ENCODE results near the gene SCAF8. TPM values are rescaled to one million over a fixed set of nuclear protein-coding genes. Genes with fewer than 3 reads are reported as not detected.

Gene SCAF8
- total RNA-seq, 2 donors from 2014 or later = 25.9 to 29.9 TPM

DNA sequence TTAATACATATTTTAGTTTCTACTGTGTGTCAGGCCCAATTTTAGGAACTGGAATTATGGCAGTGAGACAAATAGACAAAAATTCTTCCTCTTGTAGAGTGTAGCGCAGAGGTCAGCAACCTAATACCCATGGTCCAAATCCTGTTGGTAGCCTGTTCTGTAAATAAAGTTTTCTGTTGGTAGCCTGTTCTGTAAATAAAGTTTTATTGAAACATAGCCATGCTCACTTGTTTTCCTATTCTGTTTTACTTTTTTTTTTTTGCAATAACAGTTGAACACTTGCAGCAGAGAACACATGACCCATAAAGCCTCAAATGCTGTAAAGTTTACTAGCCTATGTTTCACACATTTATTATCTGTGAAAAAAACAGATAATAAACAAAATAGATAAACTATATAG lies 87.9 kb downstream of the SCAF8 start:
- ATAC-seq (replicated peaks) = no peak
- Mint-ChIP-seq H3K27ac (peak overlapping the region; percentile 6), H3K27me3 (no peaks in the 10 kb centered on the region), H3K9me3 (no peaks in the 10 kb centered on the region), H3K36me3 (ENCODE audit: low read depth) (peaks cover 92% of the 10 kb centered on the region), H3K4me1 (peaks cover 6% of the 10 kb centered on the region), H3K4me3 (no peak overlapping the region)

DNA sequence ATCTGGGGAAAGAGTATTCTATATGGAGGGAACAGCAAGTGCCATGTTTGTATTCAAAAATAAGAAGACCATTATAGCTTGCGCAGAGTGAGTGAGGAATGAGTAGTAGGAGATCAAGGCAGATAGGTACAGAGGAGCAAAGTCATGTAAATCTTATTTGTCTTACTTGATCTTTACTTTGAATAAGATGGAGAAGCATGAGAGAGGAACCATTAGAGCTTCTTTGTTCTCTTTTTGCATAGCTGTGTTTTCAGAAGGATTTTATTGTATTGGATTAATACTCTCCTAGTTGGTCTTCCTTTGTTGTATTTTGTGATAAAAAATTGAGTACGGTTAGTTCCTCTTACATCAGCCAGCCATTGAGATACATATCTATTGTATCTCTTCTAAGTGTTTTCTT lies 88.4 kb downstream of the SCAF8 start:
- H3K4me3 Mint-ChIP-seq = no peak overlapping the region
- H3K4me1 Mint-ChIP-seq = peaks cover 6% of the 10 kb centered on the region
- no peaks in the 10 kb centered on the region for H3K27me3 Mint-ChIP-seq
- H3K27ac Mint-ChIP-seq = peak overlapping the region; percentile 6
- no peaks in the 10 kb centered on the region for H3K9me3 Mint-ChIP-seq
- no peak for ATAC-seq (replicated peaks)
- peaks cover 87% of the 10 kb centered on the region for H3K36me3 Mint-ChIP-seq (ENCODE audit: low read depth)

DNA sequence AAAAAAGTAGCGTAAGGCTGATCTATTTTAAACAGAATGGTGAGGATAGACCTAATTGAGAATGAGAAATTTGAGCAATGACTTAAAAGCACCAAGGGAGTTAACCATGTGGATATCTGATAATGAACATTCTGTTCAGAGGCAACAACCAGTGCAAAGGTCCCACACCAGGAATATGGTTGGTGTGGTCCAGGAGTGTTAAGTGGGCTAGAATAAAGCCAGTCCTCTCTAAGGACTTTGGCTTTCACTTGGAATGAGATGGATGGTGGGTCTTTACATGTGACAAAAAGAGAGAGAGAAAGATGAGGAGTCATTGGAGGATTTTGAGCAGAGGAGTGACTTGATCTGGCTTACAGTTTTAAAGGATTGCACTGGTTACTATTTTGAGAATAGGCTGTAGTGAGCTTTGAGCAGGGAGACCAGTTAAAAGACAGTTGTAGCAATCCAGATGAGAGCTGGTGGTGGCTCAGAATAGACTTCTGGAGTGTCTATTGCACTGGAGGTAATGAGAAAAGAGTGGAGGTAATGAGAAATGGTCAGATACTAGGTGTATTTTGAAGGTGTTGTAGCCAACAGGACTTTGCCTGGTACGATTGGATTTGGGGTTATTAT lies 89.8 kb downstream of the SCAF8 start:
- Mint-ChIP-seq H3K9me3 (no peaks in the 10 kb centered on the region), H3K36me3 (ENCODE audit: low read depth) (peaks cover 87% of the 10 kb centered on the region), H3K4me3 (no peak overlapping the region), H3K27ac (peak overlapping the region; percentile 26), H3K4me1 (peaks cover 6% of the 10 kb centered on the region), H3K27me3 (no peaks in the 10 kb centered on the region)
- no peak for ATAC-seq (replicated peaks)

DNA sequence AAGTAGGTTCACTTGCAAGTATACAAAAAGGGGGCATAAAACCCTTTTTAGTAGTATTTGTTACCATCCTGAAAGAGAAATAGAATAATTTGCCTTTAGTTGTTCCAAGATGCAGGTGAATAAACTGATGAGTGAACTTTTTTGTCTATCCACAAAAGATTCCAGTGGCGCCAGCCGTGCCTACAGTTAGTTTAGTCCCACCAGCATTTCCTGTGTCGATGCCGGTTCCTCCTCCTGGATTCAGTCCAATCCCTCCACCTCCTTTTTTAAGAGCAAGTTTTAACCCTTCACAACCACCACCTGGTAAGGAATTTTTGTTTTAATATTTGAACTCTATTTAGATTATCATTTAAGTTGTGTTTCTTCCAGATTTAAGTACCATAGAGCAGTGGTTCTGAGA lies 90.9 kb downstream of the SCAF8 start:
- Mint-ChIP-seq H3K27me3 (no peaks in the 10 kb centered on the region), H3K4me1 (peaks cover 6% of the 10 kb centered on the region), H3K27ac (no peak overlapping the region), H3K9me3 (no peaks in the 10 kb centered on the region), H3K4me3 (no peak overlapping the region), H3K36me3 (ENCODE audit: low read depth) (peaks cover 87% of the 10 kb centered on the region)
- ATAC-seq (replicated peaks) = no peak

DNA sequence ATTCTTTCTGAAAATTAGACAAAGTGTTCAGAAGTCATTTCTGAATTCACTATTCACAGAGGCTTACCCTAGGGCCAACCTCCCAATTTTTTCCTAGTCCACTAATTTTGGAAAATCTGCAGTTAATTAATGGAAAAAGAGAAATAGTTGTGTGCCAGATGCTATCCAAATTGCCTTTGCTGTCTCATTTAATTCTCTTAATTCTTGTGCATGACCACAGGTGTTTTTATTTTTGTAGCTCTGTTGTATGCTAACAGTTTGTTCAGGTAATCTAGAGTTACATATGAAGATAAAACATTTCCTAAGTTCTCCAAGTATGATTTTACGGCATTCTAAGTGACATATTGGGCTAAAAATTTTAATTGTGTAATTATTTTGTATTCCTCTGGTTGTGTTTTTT lies 96.8 kb downstream of the SCAF8 start:
- no peak for ATAC-seq (replicated peaks)
- H3K4me3 Mint-ChIP-seq = no peak overlapping the region
- no peak overlapping the region for H3K27ac Mint-ChIP-seq
- H3K27me3 Mint-ChIP-seq = no peaks in the 10 kb centered on the region
- H3K9me3 Mint-ChIP-seq = no peaks in the 10 kb centered on the region
- H3K4me1 Mint-ChIP-seq = no peaks in the 10 kb centered on the region
- peaks cover 89% of the 10 kb centered on the region for H3K36me3 Mint-ChIP-seq (ENCODE audit: low read depth)

DNA sequence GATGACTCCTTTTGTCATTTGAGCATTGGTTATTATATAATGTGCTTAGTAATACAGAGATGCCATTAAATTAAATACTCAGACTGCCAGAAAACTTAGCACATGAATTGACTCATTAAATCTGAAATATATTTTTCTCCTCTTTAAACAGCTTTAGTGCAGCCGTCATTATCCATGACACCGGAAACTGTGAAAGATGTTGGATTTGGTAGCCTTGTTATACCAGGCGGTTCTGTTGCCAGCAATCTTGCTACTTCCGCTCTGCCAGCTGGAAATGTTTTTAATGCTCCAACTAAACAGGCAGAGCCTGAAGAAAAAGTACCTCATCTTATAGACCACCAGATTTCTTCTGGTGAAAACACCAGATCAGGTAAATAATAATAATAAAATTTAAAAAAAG lies 97.6 kb downstream of the SCAF8 start:
- peaks cover 83% of the 10 kb centered on the region for H3K36me3 Mint-ChIP-seq (ENCODE audit: low read depth)
- no peak for ATAC-seq (replicated peaks)
- H3K4me1 Mint-ChIP-seq = no peaks in the 10 kb centered on the region
- no peak overlapping the region for H3K27ac Mint-ChIP-seq
- no peak overlapping the region for H3K4me3 Mint-ChIP-seq
- H3K9me3 Mint-ChIP-seq = no peaks in the 10 kb centered on the region
- H3K27me3 Mint-ChIP-seq = no peaks in the 10 kb centered on the region

DNA sequence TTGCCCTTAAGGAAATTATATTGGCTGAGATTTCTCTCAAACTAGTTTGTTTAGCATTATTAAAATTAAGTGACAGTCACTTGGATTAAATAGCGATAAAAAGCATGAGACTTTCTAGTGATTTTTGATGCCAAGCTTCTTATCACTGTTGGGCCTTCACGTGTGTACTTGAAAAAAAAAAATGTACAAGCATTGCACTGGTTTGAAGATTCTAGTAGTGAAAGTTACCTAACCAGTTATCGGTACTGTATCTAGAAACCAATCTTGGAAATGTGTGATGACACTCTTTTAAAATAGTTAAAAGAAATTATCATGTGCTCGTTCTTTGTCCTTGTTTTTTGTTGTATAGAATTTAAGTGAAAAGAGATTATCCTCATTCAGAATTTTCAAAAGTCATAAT lies 102.1 kb downstream of the SCAF8 start:
- Mint-ChIP-seq H3K4me1 (no peaks in the 10 kb centered on the region), H3K27me3 (no peaks in the 10 kb centered on the region), H3K9me3 (no peaks in the 10 kb centered on the region), H3K27ac (no peak overlapping the region), H3K36me3 (ENCODE audit: low read depth) (peaks cover 52% of the 10 kb centered on the region), H3K4me3 (no peak overlapping the region)
- ATAC-seq (replicated peaks) = no peak

DNA sequence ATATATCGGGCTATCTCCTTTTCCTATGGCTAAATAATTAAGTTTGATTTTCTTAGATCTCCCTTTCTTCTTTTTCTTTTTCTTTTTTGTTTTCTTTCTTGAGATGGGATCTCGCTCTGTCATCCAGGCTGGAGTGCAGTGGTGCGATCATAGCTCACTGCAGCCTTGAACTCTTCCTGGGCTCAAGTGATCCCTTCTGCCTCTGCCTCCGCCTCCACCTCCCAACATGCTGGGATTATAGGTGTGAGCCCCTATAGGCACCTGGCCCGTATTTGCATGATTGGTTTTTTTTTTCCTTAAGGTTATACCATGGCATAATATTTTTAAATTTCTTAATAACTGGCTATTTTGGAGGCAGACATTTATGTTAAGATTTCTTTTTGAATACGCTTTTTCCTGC lies 106.3 kb downstream of the SCAF8 start:
- no peak overlapping the region for H3K4me3 Mint-ChIP-seq
- no peak overlapping the region for H3K27ac Mint-ChIP-seq

DNA sequence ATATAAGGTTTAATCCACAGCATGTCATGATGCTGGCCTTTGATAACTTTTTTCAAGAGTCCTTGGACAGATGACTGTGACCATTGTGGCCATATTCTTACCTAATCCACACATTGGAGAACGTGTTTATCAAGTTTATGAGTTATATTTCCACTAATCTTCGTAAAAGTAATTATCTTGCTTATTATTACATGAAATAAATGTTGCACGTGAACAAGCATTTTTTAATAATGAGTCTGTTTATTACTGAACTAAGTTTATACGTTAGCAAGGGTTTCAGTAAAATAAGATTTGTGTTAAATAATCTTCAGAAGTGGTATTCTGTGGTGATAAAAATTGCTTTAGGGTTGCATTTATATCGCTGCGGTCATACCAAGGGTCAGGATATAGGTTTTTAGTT lies 107.1 kb downstream of the SCAF8 start:
- ATAC-seq (replicated peaks) = no peak
- no peak overlapping the region for H3K27ac Mint-ChIP-seq
- H3K4me1 Mint-ChIP-seq = no peaks in the 10 kb centered on the region
- H3K27me3 Mint-ChIP-seq = no peaks in the 10 kb centered on the region
- peaks cover 26% of the 10 kb centered on the region for H3K36me3 Mint-ChIP-seq (ENCODE audit: low read depth)
- no peak overlapping the region for H3K4me3 Mint-ChIP-seq
- H3K9me3 Mint-ChIP-seq = no peaks in the 10 kb centered on the region

More for the DNA sequence above, 106.3 kb downstream of the SCAF8 start:
- peaks cover 21% of the 10 kb centered on the region for H3K36me3 Mint-ChIP-seq (ENCODE audit: low read depth)
- no peaks in the 10 kb centered on the region for H3K9me3 Mint-ChIP-seq
- no peaks in the 10 kb centered on the region for H3K4me1 Mint-ChIP-seq
- no peak for ATAC-seq (replicated peaks)
- H3K27me3 Mint-ChIP-seq = no peaks in the 10 kb centered on the region

DNA sequence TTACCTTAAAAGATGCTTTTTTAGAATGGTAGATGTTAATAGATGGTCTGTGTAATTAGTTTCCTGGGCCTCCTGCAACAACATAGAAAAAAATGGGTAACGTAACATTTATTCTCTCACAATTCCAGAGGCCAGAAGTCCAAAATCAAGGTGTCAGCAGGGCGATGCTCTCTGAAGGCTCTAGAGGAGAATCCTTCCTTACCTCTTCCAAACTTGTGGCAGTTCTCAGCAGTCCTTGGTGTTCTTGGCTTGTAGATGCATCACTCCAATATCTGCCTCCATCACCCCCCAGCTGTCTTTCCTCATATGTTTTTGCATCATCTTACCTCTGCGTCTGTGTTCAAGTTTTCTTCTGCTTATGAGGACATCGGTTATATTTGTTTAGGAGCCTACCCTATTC lies 107.9 kb downstream of the SCAF8 start:
- Mint-ChIP-seq H3K9me3 (no peaks in the 10 kb centered on the region), H3K4me1 (no peaks in the 10 kb centered on the region), H3K36me3 (ENCODE audit: low read depth) (peaks cover 27% of the 10 kb centered on the region), H3K27me3 (no peaks in the 10 kb centered on the region), H3K4me3 (no peak overlapping the region), H3K27ac (no peak overlapping the region)
- ATAC-seq (replicated peaks) = no peak

DNA sequence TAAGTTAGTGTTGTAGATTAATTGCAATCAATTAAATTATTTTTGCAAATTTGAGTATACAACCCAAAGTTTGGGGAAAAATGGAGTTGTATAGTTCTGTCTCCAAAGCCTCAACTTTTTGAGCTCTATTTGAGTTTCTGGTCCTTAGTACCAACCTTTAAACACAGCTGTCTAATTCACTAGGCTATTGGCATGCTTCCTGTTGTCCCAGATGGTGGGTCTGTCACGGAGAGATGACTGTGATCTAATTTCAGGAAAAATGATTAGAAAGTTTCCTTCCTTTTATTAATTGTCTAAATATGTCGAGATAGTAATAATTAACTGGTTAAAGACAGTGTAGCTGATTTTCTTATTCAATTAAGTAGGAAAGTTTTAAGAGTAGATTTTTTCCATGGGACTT lies 109.6 kb downstream of the SCAF8 start:
- ATAC-seq (replicated peaks) = no peak
- H3K27me3 Mint-ChIP-seq = no peaks in the 10 kb centered on the region

DNA sequence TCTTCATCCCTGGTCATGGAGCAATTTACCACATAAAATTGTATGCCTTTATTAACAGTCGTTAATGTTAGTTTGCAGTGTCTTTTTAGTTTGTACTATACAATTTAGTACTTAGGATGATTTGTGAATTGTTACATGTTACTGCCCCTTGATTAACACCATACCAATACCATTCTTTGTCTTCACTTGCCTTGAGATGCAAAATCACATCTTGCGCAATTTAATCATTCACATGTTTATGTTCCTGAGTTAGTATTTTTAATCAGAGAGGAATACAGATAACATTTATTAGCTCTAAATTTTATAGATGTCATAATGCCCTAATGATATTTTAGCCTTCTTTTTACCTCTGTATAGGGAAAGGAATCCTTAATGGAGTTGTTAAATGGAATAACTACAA lies 114.1 kb downstream of the SCAF8 start:
- no peak overlapping the region for H3K27ac Mint-ChIP-seq
- no peaks in the 10 kb centered on the region for H3K4me1 Mint-ChIP-seq
- peaks cover 28% of the 10 kb centered on the region for H3K36me3 Mint-ChIP-seq (ENCODE audit: low read depth)
- ATAC-seq (replicated peaks) = no peak
- H3K9me3 Mint-ChIP-seq = no peaks in the 10 kb centered on the region
- no peaks in the 10 kb centered on the region for H3K27me3 Mint-ChIP-seq
- H3K4me3 Mint-ChIP-seq = no peak overlapping the region

More for the DNA sequence above, 109.6 kb downstream of the SCAF8 start:
- Mint-ChIP-seq H3K9me3 (no peaks in the 10 kb centered on the region), H3K4me3 (no peak overlapping the region), H3K27ac (no peak overlapping the region), H3K4me1 (no peaks in the 10 kb centered on the region), H3K36me3 (ENCODE audit: low read depth) (peaks cover 27% of the 10 kb centered on the region)

DNA sequence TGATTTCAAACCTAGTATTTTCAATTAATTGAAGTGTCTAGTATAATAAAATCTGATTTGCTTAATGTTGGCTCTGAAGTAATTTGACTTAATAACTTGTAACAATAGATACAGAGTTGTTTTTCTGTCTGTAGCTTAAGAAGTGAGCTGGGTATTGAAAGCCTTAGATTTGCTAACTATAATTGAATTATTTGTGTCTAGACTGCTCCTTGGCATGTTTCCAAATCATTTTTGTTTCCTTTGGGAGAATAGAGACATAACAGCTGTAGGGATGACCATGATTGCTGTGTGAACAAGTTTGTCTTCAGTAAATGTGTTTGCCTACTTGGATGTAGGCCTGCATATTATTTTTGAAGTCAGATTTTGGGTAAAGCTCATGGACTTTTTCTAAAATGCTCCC lies 115.4 kb downstream of the SCAF8 start:
- H3K27me3 Mint-ChIP-seq = no peaks in the 10 kb centered on the region
- H3K27ac Mint-ChIP-seq = no peak overlapping the region
- H3K9me3 Mint-ChIP-seq = no peaks in the 10 kb centered on the region
- H3K4me1 Mint-ChIP-seq = no peaks in the 10 kb centered on the region
- H3K36me3 Mint-ChIP-seq (ENCODE audit: low read depth) = peaks cover 36% of the 10 kb centered on the region
- H3K4me3 Mint-ChIP-seq = no peak overlapping the region
- ATAC-seq (replicated peaks) = no peak

DNA sequence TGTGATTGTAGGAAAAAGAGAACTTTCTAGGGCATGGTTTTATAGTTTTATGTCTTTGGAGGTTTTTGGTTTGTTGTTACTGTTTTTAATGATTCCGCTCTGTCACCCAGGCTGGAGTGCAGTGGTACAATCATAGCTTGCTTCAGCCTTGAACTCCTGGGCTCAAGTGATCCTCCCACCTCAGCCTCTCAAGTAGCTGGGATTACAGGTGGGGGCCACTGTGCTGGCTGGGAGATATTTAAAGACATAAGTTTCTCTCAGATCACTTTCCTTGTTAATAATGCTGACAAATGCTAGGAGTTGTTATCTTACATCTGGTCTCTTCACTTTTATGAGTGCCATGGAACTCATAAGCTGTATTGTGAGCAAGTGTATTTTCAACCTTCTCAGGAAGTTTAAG lies 116.3 kb downstream of the SCAF8 start:
- Mint-ChIP-seq H3K4me1 (no peaks in the 10 kb centered on the region), H3K36me3 (ENCODE audit: low read depth) (peaks cover 35% of the 10 kb centered on the region), H3K4me3 (no peak overlapping the region), H3K27ac (peak overlapping the region; percentile 50), H3K9me3 (no peaks in the 10 kb centered on the region), H3K27me3 (no peaks in the 10 kb centered on the region)
- no peak for ATAC-seq (replicated peaks)

DNA sequence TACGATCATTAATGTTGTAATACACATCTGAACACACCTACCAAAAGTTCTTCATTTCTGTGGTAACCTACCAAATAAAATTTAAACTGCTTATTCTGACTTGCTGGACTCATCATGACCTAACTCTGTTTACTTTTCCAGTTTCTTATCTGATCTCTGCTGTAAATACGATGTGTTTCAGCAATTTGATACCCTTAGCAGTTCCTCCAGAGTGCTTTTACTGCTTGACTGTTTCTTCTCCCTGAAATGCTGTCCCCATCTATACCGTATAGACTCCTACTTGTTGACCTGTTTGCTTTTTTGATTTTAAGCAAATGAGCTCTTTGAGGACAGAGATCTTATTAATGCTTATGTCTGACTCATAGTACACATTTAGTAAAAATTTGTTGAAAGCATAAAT lies 119.5 kb downstream of the SCAF8 start:
- Mint-ChIP-seq H3K4me3 (no peak overlapping the region), H3K27me3 (no peaks in the 10 kb centered on the region), H3K27ac (no peak overlapping the region), H3K36me3 (ENCODE audit: low read depth) (peaks cover 34% of the 10 kb centered on the region), H3K4me1 (peaks cover 6% of the 10 kb centered on the region), H3K9me3 (no peaks in the 10 kb centered on the region)
- no peak for ATAC-seq (replicated peaks)

DNA sequence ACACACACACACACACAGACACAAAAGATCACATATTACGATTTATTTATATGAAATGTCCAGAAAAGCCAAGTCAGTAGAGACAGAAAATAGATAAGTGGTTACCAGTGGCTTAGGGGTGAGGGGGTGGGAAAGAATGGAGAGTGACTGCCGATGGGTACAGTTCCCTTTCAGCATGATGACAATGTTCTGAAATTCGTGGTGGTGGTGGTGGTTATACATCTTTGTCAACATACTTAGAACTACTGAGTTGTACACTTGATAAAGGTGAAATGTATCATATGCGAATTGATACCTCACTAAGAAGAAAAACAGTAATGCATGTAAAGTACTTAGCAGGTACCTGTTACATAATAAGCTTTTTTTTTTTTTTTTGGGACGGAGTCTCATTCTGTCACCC lies 124.3 kb downstream of the SCAF8 start:
- Mint-ChIP-seq H3K4me3 (no peak overlapping the region), H3K27me3 (no peaks in the 10 kb centered on the region), H3K4me1 (peaks cover 6% of the 10 kb centered on the region), H3K27ac (no peak overlapping the region), H3K36me3 (ENCODE audit: low read depth) (peaks cover 15% of the 10 kb centered on the region), H3K9me3 (no peaks in the 10 kb centered on the region)
- peak; percentile 80 for ATAC-seq (replicated peaks)
